Smooth muscle cell (in vitro differentiated cells): Measurements from ENCODE around the gene ETFDH. TPM values are rescaled to one million over a fixed set of nuclear protein-coding genes. Genes with fewer than 3 reads are reported as not detected.

Experiments used
- DNase-seq: peaks from one replicate; lab custom pipeline; 2025; ENCODE audit not compliant: unreplicated experiment; lab: John Stamatoyannopoulos, UW
- H2AFZ ChIP-seq: fragments of 200-600 bp; sonication (generic); 2 replicates; pipeline ENCODE4 v1.6.0; 2016; ENCODE audit warnings: antibody characterized with exemption, low read depth, mild to moderate bottlenecking
- H3F3A ChIP-seq: fragments of 200-600 bp; sonication (generic); 2 replicates; pipeline ENCODE4 v1.6.0; 2017; ENCODE audit warnings: antibody characterized with exemption, low read depth
- H3K27ac ChIP-seq: fragments of 200-600 bp; sonication (generic); 2 replicates; pipeline ENCODE4 v1.5.1; 2016; ENCODE audit warnings: low read depth, mild to moderate bottlenecking
- H3K27me3 ChIP-seq: fragments of 200-600 bp; sonication (generic); 2 replicates; pipeline ENCODE4 v1.6.1; 2016; ENCODE audit warnings: low read depth, mild to moderate bottlenecking
- H3K36me3 ChIP-seq: fragments of 200-600 bp; sonication (generic); 2 replicates; pipeline ENCODE4 v1.5.1; 2016; ENCODE audit warnings: low read depth
- H3K4me1 ChIP-seq: fragments of 200-600 bp; sonication (generic); 2 replicates; pipeline ENCODE4 v1.5.1; 2016; ENCODE audit warnings: low read depth
- H3K4me2 ChIP-seq: fragments of 200-600 bp; sonication (generic); 2 replicates; pipeline ENCODE4 v1.6.0; 2016; ENCODE audit warnings: mild to moderate bottlenecking
- H3K4me3 ChIP-seq: fragments of 200-600 bp; sonication (generic); 2 replicates; pipeline ENCODE4 v1.5.1; 2016; ENCODE audit warnings: mild to moderate bottlenecking
- H3K79me2 ChIP-seq: fragments of 200-600 bp; sonication (generic); 2 replicates; pipeline ENCODE4 v1.6.0; 2016; ENCODE audit warnings: low read depth, mild to moderate bottlenecking
- H3K9ac ChIP-seq: fragments of 200-600 bp; sonication (generic); 2 replicates; pipeline ENCODE4 v1.6.0; 2016; ENCODE audit warnings: low read depth
- H3K9me3 ChIP-seq: fragments of 200-600 bp; sonication (generic); replicated peaks from 2 replicates; pipeline ENCODE4 v1.5.1; 2016; ENCODE audit warnings: low read depth
- H4K20me1 ChIP-seq: fragments of 200-600 bp; sonication (generic); 2 replicates; pipeline ENCODE4 v1.6.0; 2016; ENCODE audit warnings: low read depth
- WGBS: methylation state at CpG from one replicate; pipeline ENCODE4 v1.1.7; 2016; ENCODE audit warnings: low lambda C conversion rate; 5-methylcytosine and 5-hydroxymethylcytosine counted together
- polyA plus RNA-seq: library from polyadenylated mRNA; unstranded; fragments of >200 nt; fragmentation: Nextera tagmentation; extraction: Ambion mirVana; gene quantifications from 2 replicates; pipeline ENCODE4 v1.2.1, GENCODE V29; 2016
- small RNA-seq: library from RNA; depleted of rRNA; stranded (forward); fragments of <200 nt; gene quantifications from one replicate; pipeline ENCODE3, GENCODE V24; 2014
- total RNA-seq: library from RNA; depleted of rRNA; stranded (reverse); fragments of >200 nt; gene quantifications from 2 replicates; pipeline ENCODE4 v1.2.3, GENCODE V29; 2014
- TF ChIP-seq, protein P1 (sequence below): fragments of 200-600 bp; sonication (generic); IDR thresholded peaks from 2 replicates; pipeline ENCODE4 v1.5.1; 2017; ENCODE audit warnings: borderline replicate concordance, mild to moderate bottlenecking, antibody characterized with exemption; ENCODE audit not compliant: insufficient read depth, poor library complexity, severe bottlenecking

Gene ETFDH
- total and polyA plus RNA-seq, 2 experiments from 2014 or later, result 9.0 to 9.6 TPM

DNA sequence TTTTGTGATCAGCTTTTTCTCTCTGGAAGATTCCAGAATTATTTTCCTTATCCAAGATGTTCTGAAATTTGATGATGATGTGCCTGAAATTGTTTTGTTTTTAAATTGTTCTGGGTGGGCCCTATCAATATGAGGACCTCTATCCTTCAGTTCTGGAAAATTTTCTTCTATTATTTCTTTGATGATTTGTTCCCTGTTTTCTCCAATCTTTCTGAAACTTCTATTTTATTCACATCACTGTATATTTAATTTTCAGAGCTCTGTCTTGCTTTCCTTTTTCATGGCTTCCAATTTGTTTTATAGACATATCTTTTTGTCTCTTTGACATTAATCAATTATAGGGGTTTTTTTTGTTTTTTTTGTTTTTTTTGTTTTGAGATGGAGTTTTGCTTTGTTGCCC is 84.5 kb downstream of the ETFDH start:
- Histone ChIP-seq H3K4me3 (no peak overlapping the region), H4K20me1 (no peaks in the 10 kb centered on the region), H3K9ac (no peak overlapping the region), H3K9me3 (no peaks in the 10 kb centered on the region), H2AFZ (no peak overlapping the region), H3K4me2 (no peak overlapping the region), H3K27ac (no peak overlapping the region), H3K4me1 (no peaks in the 10 kb centered on the region), H3F3A (no peaks in the 10 kb centered on the region), H3K79me2 (no peaks in the 10 kb centered on the region), H3K27me3 (no peaks in the 10 kb centered on the region), H3K36me3 (no peaks in the 10 kb centered on the region)
- no peak for DNase-seq
- TF ChIP-seq, protein P1, sequence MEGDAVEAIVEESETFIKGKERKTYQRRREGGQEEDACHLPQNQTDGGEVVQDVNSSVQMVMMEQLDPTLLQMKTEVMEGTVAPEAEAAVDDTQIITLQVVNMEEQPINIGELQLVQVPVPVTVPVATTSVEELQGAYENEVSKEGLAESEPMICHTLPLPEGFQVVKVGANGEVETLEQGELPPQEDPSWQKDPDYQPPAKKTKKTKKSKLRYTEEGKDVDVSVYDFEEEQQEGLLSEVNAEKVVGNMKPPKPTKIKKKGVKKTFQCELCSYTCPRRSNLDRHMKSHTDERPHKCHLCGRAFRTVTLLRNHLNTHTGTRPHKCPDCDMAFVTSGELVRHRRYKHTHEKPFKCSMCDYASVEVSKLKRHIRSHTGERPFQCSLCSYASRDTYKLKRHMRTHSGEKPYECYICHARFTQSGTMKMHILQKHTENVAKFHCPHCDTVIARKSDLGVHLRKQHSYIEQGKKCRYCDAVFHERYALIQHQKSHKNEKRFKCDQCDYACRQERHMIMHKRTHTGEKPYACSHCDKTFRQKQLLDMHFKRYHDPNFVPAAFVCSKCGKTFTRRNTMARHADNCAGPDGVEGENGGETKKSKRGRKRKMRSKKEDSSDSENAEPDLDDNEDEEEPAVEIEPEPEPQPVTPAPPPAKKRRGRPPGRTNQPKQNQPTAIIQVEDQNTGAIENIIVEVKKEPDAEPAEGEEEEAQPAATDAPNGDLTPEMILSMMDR, result no peak

DNA sequence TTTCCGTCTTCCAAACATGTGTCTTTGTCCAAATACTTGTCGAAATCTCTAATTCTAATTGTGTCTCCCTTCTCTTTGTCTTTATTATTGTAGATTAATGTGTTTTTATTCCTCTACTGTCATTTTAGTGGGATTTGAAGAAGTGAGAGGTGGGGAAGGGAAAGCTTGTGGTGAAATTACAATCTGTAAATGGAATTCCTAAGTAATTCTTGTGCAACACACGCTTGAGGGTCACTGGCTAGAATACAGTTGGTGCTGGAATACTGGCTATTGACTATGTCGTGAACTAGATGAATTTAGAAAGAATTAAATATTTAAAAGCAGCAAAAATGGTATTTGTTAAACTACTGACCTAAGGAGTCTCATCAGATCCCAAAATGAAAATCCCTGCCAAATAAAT is 86.0 kb downstream of the ETFDH start:
- no peaks in the 10 kb centered on the region for H3K4me1 ChIP-seq
- 69% methylated on average over 4 of the region's 4 CpGs for WGBS
- no peak overlapping the region for H3K9ac ChIP-seq
- H3F3A ChIP-seq, result no peaks in the 10 kb centered on the region
- no peak overlapping the region for H3K27ac ChIP-seq
- no peaks in the 10 kb centered on the region for H3K79me2 ChIP-seq
- no peaks in the 10 kb centered on the region for H3K36me3 ChIP-seq
- H3K4me2 ChIP-seq, result no peak overlapping the region
- no peak overlapping the region for H2AFZ ChIP-seq
- H3K9me3 ChIP-seq, result no peaks in the 10 kb centered on the region
- no peaks in the 10 kb centered on the region for H3K27me3 ChIP-seq
- H4K20me1 ChIP-seq, result no peaks in the 10 kb centered on the region
- no peak for DNase-seq
- TF ChIP-seq, protein P1, result no peak
- no peak overlapping the region for H3K4me3 ChIP-seq

DNA sequence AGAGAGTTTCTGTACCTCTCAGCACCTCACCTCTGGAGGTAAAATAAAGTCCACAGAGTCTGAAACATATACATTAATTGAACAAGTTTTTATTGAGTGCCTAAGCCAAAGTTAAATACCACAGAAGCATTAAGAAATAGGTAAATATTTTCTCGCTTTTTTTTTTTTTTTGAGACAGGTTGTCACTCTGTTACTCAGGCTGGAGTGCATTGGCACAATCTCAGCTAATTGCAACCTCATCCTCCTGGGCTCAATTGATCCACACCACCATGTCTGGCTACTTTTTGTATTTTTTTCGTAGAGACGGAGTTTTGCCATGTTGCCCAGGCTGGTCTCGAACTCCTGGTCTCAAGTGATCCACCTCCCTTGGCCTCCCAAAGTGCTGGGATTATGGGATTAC is 86.6 kb downstream of the ETFDH start:
- Histone ChIP-seq H2AFZ (no peak overlapping the region), H3K9me3 (no peaks in the 10 kb centered on the region), H3K9ac (no peak overlapping the region), H3K4me2 (no peak overlapping the region), H3K4me1 (no peaks in the 10 kb centered on the region), H3F3A (no peaks in the 10 kb centered on the region), H3K79me2 (no peaks in the 10 kb centered on the region), H3K36me3 (no peaks in the 10 kb centered on the region), H3K27ac (no peak overlapping the region), H3K4me3 (no peak overlapping the region), H3K27me3 (no peaks in the 10 kb centered on the region), H4K20me1 (no peaks in the 10 kb centered on the region)
- TF ChIP-seq, protein P1, result no peak
- WGBS, result 91% methylated on average over 4 of the region's 4 CpGs
- no peak for DNase-seq

Small RNAs within 50 kb of the gene (small RNA-seq; reads per million reads assigned to genes)
- not detected for gene RF00012

Other genes starting within 250 kb of the ETFDH start
- not detected in 2 replicates for gene RXFP1, start 150.4 kb upstream of the ETFDH start, total RNA-seq
- not detected in 2 replicates for gene RXFP1, start 150.4 kb upstream of the ETFDH start, polyA plus RNA-seq
- 9.8 and 11.7 TPM in 2 replicates for gene C4orf46, start 409 bp upstream of the ETFDH start, total RNA-seq
- 7.1 and 8.8 TPM in 2 replicates for gene C4orf46, start 409 bp upstream of the ETFDH start, polyA plus RNA-seq
- 32.1 and 33.2 TPM in 2 replicates for gene PPID, start 51.1 kb downstream of the ETFDH start, total RNA-seq
- gene PPID, start 51.1 kb downstream of the ETFDH start, polyA plus RNA-seq, result 33.1 and 33.7 TPM in 2 replicates
- gene FNIP2, start 96.7 kb downstream of the ETFDH start, total RNA-seq, result 27.6 and 36.3 TPM in 2 replicates
- gene FNIP2, start 96.7 kb downstream of the ETFDH start, polyA plus RNA-seq, result 10.4 and 11.2 TPM in 2 replicates